ENCODE results near the gene PLEKHG3.

PLEKHG3 gene

GRCh38 chr14:64686282-64686615, 18.0 kb upstream of the PLEKHG3 start:
- Histone ChIP-seq H2AK5ac (ENCODE audit: low read length, severe bottlenecking) (no peak overlapping the region), H4K91ac (ENCODE audit: low read length) (peak overlapping the region; percentile 5), H2BK12ac (ENCODE audit: low read length in 2 of 2) (peak overlapping the region in 1 of 2 experiments; percentile 3), H3K36me3 (ENCODE audit: control insufficient read depth in 1 of 2, insufficient read depth in 2 of 2, low read depth in 1 of 2, low read length in 2 of 2) (no peaks in the 10 kb centered on the region), H3K9me3 (ENCODE audit: control insufficient read depth, low read length) (no peaks in the 10 kb centered on the region), H3K27me3 (ENCODE audit: control insufficient read depth in 1 of 2, insufficient read depth in 1 of 2, low read length in 2 of 2) (peaks cover 7 to 17% of the 10 kb centered on the region in 2 experiments), H3K4ac (ENCODE audit: low read depth in 1 of 2, low read length in 2 of 2) (no peak overlapping the region), H3K27ac (ENCODE audit: low read length, poor library complexity, severe bottlenecking) (no peak overlapping the region), H4K8ac (ENCODE audit: low read length) (no peak overlapping the region), H3K14ac (ENCODE audit: low read length in 2 of 2) (no peak overlapping the region), H2BK120ac (ENCODE audit: low read depth, low read length) (no peak overlapping the region), H2BK15ac (ENCODE audit: low read depth, poor library complexity, severe bottlenecking) (no peak overlapping the region), H2AFZ (ENCODE audit: low read depth, low read length) (no peak overlapping the region), H3K18ac (ENCODE audit: low read depth in 1 of 2, low read length in 2 of 2) (no peak overlapping the region), H3K23ac (ENCODE audit: low read length in 2 of 2) (no peak overlapping the region), H3K79me1 (replicated peaks; ENCODE audit: low read length, poor library complexity, severe bottlenecking) (no peaks in the 10 kb centered on the region), H2BK5ac (ENCODE audit: low read depth, low read length, poor library complexity, severe bottlenecking) (no peak overlapping the region), H3K4me2 (ENCODE audit: low read length, poor library complexity, severe bottlenecking) (no peak overlapping the region), H3K4me3 (ENCODE audit: insufficient read depth in 1 of 2, low read depth in 1 of 2, low read length in 2 of 2) (no peak overlapping the region), H3K9ac (ENCODE audit: low read length) (no peak overlapping the region), H3K4me1 (ENCODE audit: control insufficient read depth, insufficient read depth, low read depth, low read length) (peaks cover 21% of the 10 kb centered on the region)
- 81% methylated on average over 6 of the region's 7 CpGs for WGBS
- DNase-seq = no peak

GRCh38 chr14:64688031-64688430, 16.2 kb upstream of the PLEKHG3 start:
- H2BK12ac ChIP-seq (ENCODE audit: low read length in 2 of 2) = no peak overlapping the region
- no peak overlapping the region for H3K9ac ChIP-seq (ENCODE audit: low read length)
- no peak overlapping the region for H3K4me3 ChIP-seq (ENCODE audit: insufficient read depth in 1 of 2, low read depth in 1 of 2, low read length in 2 of 2)
- whole genome bisulfite sequencing = 74% methylated on average over 2 of the region's 2 CpGs
- H3K23ac ChIP-seq (ENCODE audit: low read length in 2 of 2) = no peak overlapping the region
- no peaks in the 10 kb centered on the region for H3K36me3 ChIP-seq (ENCODE audit: control insufficient read depth in 1 of 2, insufficient read depth in 2 of 2, low read depth in 1 of 2, low read length in 2 of 2)
- no peak for DNase-seq
- H3K79me1 ChIP-seq (replicated peaks; ENCODE audit: low read length, poor library complexity, severe bottlenecking) = no peaks in the 10 kb centered on the region
- no peak overlapping the region for H3K4ac ChIP-seq (ENCODE audit: low read depth in 1 of 2, low read length in 2 of 2)
- no peak overlapping the region for H2BK5ac ChIP-seq (ENCODE audit: low read depth, low read length, poor library complexity, severe bottlenecking)
- H3K27me3 ChIP-seq (ENCODE audit: control insufficient read depth in 1 of 2, insufficient read depth in 1 of 2, low read length in 2 of 2) = peaks cover 7 to 17% of the 10 kb centered on the region in 2 experiments
- H2AFZ ChIP-seq (ENCODE audit: low read depth, low read length) = no peak overlapping the region
- no peak overlapping the region for H3K18ac ChIP-seq (ENCODE audit: low read depth in 1 of 2, low read length in 2 of 2)
- peaks cover 16% of the 10 kb centered on the region for H3K4me1 ChIP-seq (ENCODE audit: control insufficient read depth, insufficient read depth, low read depth, low read length)
- H2AK5ac ChIP-seq (ENCODE audit: low read length, severe bottlenecking) = no peak overlapping the region
- H2BK15ac ChIP-seq (ENCODE audit: low read depth, poor library complexity, severe bottlenecking) = no peak overlapping the region
- H4K91ac ChIP-seq (ENCODE audit: low read length) = no peak overlapping the region
- no peak overlapping the region for H2BK120ac ChIP-seq (ENCODE audit: low read depth, low read length)
- no peaks in the 10 kb centered on the region for H3K9me3 ChIP-seq (ENCODE audit: control insufficient read depth, low read length)
- H3K4me2 ChIP-seq (ENCODE audit: low read length, poor library complexity, severe bottlenecking) = no peak overlapping the region
- H3K14ac ChIP-seq (ENCODE audit: low read length in 2 of 2) = no peak overlapping the region
- no peak overlapping the region for H3K27ac ChIP-seq (ENCODE audit: low read length, poor library complexity, severe bottlenecking)
- peak overlapping the region; percentile 23 for H4K8ac ChIP-seq (ENCODE audit: low read length)

- WGBS = 54% methylated on average over 7 of the region's 7 CpGs
- no peak overlapping the region for H2AFZ ChIP-seq (ENCODE audit: low read depth, low read length)
Measured at GRCh38 chr14:64688811-64689281, 15.4 kb upstream of the PLEKHG3 start.

GRCh38 chr14:64689289-64689688, 14.9 kb upstream of the PLEKHG3 start:
- H3K9ac ChIP-seq (ENCODE audit: low read length) = no peak overlapping the region
- 57% methylated on average over 1 of the region's 3 CpGs for WGBS
- no peak overlapping the region for H4K8ac ChIP-seq (ENCODE audit: low read length)
- H3K27me3 ChIP-seq (ENCODE audit: control insufficient read depth in 1 of 2, insufficient read depth in 1 of 2, low read length in 2 of 2) = peaks cover 10 to 26% of the 10 kb centered on the region in 2 experiments
- H2BK15ac ChIP-seq (ENCODE audit: low read depth, poor library complexity, severe bottlenecking) = no peak overlapping the region
- H3K18ac ChIP-seq (ENCODE audit: low read depth in 1 of 2, low read length in 2 of 2) = no peak overlapping the region
- H2BK120ac ChIP-seq (ENCODE audit: low read depth, low read length) = no peak overlapping the region
- H2BK12ac ChIP-seq (ENCODE audit: low read length in 2 of 2) = no peak overlapping the region
- DNase-seq = no peak
- H3K14ac ChIP-seq (ENCODE audit: low read length in 2 of 2) = no peak overlapping the region
- H4K91ac ChIP-seq (ENCODE audit: low read length) = no peak overlapping the region
- no peaks in the 10 kb centered on the region for H3K36me3 ChIP-seq (ENCODE audit: control insufficient read depth in 1 of 2, insufficient read depth in 2 of 2, low read depth in 1 of 2, low read length in 2 of 2)
- H3K4me1 ChIP-seq (ENCODE audit: control insufficient read depth, insufficient read depth, low read depth, low read length) = peaks cover 9% of the 10 kb centered on the region
- H3K23ac ChIP-seq (ENCODE audit: low read length in 2 of 2) = no peak overlapping the region
- H3K4me2 ChIP-seq (ENCODE audit: low read length, poor library complexity, severe bottlenecking) = no peak overlapping the region
- no peak overlapping the region for H3K27ac ChIP-seq (ENCODE audit: low read length, poor library complexity, severe bottlenecking)
- no peaks in the 10 kb centered on the region for H3K79me1 ChIP-seq (replicated peaks; ENCODE audit: low read length, poor library complexity, severe bottlenecking)
- H2BK5ac ChIP-seq (ENCODE audit: low read depth, low read length, poor library complexity, severe bottlenecking) = no peak overlapping the region
- no peak overlapping the region for H3K4me3 ChIP-seq (ENCODE audit: insufficient read depth in 1 of 2, low read depth in 1 of 2, low read length in 2 of 2)
- H3K4ac ChIP-seq (ENCODE audit: low read depth in 1 of 2, low read length in 2 of 2) = no peak overlapping the region
- H3K9me3 ChIP-seq (ENCODE audit: control insufficient read depth, low read length) = no peaks in the 10 kb centered on the region
- no peak overlapping the region for H2AFZ ChIP-seq (ENCODE audit: low read depth, low read length)
- H2AK5ac ChIP-seq (ENCODE audit: low read length, severe bottlenecking) = no peak overlapping the region

More at GRCh38 chr14:64688811-64689281, 15.4 kb upstream of the PLEKHG3 start:
- no peak overlapping the region for H2BK120ac ChIP-seq (ENCODE audit: low read depth, low read length)
- H3K9me3 ChIP-seq (ENCODE audit: control insufficient read depth, low read length) = no peaks in the 10 kb centered on the region
- H3K79me1 ChIP-seq (replicated peaks; ENCODE audit: low read length, poor library complexity, severe bottlenecking) = no peaks in the 10 kb centered on the region
- H3K36me3 ChIP-seq (ENCODE audit: control insufficient read depth in 1 of 2, insufficient read depth in 2 of 2, low read depth in 1 of 2, low read length in 2 of 2) = no peaks in the 10 kb centered on the region
- no peak overlapping the region for H3K4me3 ChIP-seq (ENCODE audit: insufficient read depth in 1 of 2, low read depth in 1 of 2, low read length in 2 of 2)
- peaks cover 9 to 22% of the 10 kb centered on the region in 2 experiments for H3K27me3 ChIP-seq (ENCODE audit: control insufficient read depth in 1 of 2, insufficient read depth in 1 of 2, low read length in 2 of 2)
- H2AK5ac ChIP-seq (ENCODE audit: low read length, severe bottlenecking) = no peak overlapping the region
- H3K27ac ChIP-seq (ENCODE audit: low read length, poor library complexity, severe bottlenecking) = no peak overlapping the region
- H3K14ac ChIP-seq (ENCODE audit: low read length in 2 of 2) = peak overlapping the region in 1 of 2 experiments; percentile 3
- H2BK12ac ChIP-seq (ENCODE audit: low read length in 2 of 2) = no peak overlapping the region
- no peak overlapping the region for H4K8ac ChIP-seq (ENCODE audit: low read length)
- peaks cover 12% of the 10 kb centered on the region for H3K4me1 ChIP-seq (ENCODE audit: control insufficient read depth, insufficient read depth, low read depth, low read length)
- no peak overlapping the region for H2BK15ac ChIP-seq (ENCODE audit: low read depth, poor library complexity, severe bottlenecking)
- no peak overlapping the region for H3K4ac ChIP-seq (ENCODE audit: low read depth in 1 of 2, low read length in 2 of 2)
- no peak overlapping the region for H3K4me2 ChIP-seq (ENCODE audit: low read length, poor library complexity, severe bottlenecking)
- no peak overlapping the region for H3K23ac ChIP-seq (ENCODE audit: low read length in 2 of 2)
- H3K9ac ChIP-seq (ENCODE audit: low read length) = no peak overlapping the region
- no peak for DNase-seq
- no peak overlapping the region for H2BK5ac ChIP-seq (ENCODE audit: low read depth, low read length, poor library complexity, severe bottlenecking)
- H3K18ac ChIP-seq (ENCODE audit: low read depth in 1 of 2, low read length in 2 of 2) = no peak overlapping the region
- no peak overlapping the region for H4K91ac ChIP-seq (ENCODE audit: low read length)
